HG02870 (cell line): ENCODE results near the gene WDR33.

Source experiments
- ATAC-seq: cut with Tn5 transposase; IDR thresholded peaks from one replicate; pipeline ENCODE4 v1.9.1; 2021; ENCODE audit warnings: mild to moderate bottlenecking, moderate library complexity; ENCODE audit not compliant: unreplicated experiment

The WDR33 gene

DNA sequence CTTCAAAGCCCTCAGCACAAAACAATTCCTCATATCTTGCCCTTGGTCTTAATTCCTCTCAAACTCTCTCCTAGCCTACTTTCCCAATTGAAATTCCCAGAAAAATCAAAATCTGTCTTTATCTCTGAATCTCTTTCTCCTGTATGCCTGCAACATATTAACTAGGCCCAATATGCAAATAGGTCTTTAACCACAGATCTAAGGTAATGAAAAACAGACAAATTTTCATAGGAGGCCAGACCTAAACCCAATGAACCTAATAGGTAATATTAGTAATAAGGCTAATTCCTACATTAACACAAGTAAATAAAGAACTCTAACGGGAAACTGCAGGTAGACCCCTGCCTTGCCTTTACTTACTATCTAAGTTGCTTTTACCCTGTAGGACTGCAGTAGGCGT, 41.4 kb downstream of the WDR33 start:
- ATAC-seq = no peak

- no peak for ATAC-seq
Observed at GRCh38 chr2:127768775-127769479, 42.0 kb downstream of the WDR33 start.

GRCh38 chr2:127763776-127764175, 47.2 kb downstream of the WDR33 start:
- no peak for ATAC-seq

GRCh38 chr2:127762846-127763245, 48.1 kb downstream of the WDR33 start:
- ATAC-seq = no peak

- ATAC-seq = no peak
Observed at GRCh38 chr2:127762441-127762840, 48.5 kb downstream of the WDR33 start.

DNA sequence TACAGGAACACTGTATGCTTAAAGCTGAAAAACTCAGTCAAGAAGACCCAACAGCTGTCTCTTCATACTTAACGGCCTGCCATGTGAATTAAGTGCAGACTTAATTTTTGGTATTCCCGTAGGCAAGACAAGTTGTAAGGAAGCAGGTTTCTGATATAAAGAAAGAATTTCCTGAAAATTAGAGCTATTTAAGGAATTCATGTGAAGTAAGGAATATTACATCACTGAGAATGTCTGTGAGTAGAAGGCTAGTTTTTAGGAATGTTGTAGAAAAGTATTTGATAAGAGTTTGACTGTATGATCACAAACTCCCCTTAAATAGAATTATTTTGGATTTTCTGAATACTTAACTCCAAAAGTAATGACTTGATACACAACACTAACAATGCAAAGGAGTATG, 51.0 kb downstream of the WDR33 start:
- ATAC-seq = no peak

DNA sequence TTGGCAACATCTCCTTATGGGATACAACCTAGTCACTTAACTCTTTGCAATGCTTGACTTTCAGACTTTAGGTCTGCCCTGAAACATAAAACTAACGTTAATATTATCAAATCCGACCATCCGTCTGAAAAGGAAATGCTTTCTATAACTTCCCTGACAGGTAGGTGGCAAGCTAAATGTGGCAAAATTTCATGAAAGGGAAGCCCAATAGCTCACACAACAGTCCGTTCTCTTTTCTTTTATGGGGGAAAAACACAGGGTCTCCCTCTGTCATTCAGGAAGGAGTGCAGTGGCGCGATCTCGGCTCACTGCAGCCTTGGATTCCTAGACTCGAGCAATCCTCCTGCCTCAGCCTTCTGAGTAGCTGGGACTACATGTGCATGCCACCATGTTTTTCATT, 56.8 kb downstream of the WDR33 start:
- no peak for ATAC-seq

DNA sequence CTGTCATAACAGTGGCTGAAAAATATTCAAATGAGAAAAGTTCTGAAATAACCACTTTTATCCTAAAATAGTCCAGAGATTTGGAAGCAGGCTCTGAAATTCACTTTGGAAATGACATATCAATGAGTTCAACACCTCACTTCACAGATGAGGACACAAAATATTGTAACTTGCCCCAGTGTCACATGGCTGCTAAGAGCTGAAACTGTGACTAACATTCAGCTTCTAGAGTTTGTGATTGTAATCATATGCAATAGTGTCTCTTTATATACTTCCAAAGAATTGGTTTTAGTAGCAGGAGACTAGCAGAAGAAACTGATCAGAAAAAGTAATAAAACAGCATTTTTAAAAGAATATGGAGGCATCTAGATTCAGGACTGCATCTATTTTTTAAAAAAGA, 57.6 kb downstream of the WDR33 start:
- ATAC-seq = no peak

GRCh38 chr2:127749537-127749936, 61.4 kb downstream of the WDR33 start:
- ATAC-seq = peak; percentile 97

GRCh38 chr2:127747621-127748020, 63.4 kb downstream of the WDR33 start:
- ATAC-seq = no peak

- ATAC-seq = peak; percentile 51
Observed at GRCh38 chr2:127743477-127744026, 67.4 kb downstream of the WDR33 start.

GRCh38 chr2:127740665-127741288, 70.2 kb downstream of the WDR33 start:
- no peak for ATAC-seq

DNA sequence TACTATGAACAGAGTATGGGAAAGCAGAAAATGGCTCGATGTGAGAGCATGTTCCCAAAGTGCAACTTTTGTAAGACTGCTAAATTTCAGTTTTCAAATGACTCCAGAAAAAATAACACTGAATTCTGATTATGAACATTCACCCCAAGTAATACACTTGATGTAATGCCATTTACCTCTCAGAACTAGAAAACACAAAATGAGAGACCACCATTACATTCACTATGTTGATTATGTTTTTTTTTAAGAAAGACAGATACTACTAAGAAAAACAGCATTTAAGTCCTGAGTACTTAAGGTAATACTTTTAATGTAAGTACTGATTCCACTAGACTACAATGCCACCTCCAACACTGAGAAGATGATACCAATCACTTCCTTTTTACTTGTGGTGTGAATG, 71.2 kb downstream of the WDR33 start:
- no peak for ATAC-seq

- no peak for ATAC-seq
Observed at GRCh38 chr2:127737892-127738291, 73.1 kb downstream of the WDR33 start.

DNA sequence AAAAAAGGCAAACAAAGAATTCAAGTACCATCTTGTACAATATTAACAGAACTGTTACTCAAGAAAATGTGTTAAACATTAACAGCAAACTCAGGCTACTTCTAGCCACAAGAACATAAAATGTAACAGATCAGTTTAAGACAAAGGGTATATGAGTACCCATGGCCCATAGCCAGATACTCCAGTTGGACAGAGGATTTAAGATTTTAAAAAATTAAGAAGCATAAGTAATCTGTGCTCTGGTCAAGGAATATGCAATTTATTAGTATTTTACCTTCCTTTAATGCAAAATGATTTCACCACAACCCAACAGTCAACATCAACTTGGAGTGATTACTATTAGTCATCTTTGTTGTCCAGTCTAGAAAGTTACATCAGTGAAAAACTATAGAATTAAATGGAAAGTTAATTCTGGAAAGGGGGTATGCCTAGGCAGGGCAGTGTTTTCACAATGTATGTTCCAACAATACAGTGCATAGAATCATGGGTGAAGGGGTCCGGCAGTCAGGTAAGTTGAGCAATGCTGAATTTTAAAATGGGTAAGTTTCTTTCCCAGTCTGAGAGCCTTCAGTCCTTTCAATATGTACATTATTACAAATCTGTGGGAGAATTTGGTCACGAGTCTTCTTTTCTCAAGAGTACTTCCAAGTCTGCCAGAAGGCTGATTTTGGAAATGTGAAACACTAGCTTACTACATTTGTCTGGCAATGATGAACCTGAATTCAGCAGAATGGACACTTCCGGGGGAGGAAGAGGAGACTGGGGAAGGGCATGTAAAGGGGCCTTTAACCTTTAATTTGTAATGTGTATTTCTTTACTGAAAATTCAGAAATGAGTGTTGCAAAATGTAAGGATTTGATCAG, 75.2 kb downstream of the WDR33 start:
- no peak for ATAC-seq

GRCh38 chr2:127735044-127735443, 75.9 kb downstream of the WDR33 start:
- no peak for ATAC-seq

DNA sequence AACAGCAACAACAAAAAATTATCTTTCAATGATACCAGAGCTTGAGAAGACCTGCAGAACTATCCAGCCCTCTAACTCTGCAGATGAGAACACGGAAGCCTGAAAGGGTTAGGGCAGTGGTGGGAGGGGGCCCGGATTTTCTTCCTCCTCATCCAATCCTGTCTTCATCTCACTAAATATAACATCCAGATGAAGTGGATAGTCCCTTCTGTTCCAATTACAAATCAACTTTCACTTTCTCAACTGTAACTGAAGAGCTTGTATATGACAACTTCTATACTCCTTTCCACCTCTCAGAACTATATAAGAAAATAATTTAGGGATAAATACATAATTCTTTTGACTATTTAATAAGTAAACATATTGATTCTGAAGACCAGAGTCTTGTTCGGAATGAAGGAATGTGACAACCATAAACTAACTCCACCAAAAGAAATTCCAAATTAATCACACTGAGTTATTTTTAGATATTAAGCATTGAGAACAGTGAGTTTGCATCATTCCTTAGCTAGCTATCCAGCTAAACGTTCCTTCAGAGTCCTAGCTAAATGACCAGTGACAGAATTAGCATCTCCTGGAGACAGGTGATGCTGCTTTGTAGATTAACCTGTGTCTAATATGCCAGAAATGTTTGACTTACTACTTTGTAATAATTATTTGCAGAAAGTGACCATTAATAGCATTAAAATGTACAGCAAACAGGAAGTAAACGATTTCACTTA, 77.0 kb downstream of the WDR33 start:
- ATAC-seq = no peak

GRCh38 chr2:127733113-127733815, 77.7 kb downstream of the WDR33 start:
- ATAC-seq = no peak

DNA sequence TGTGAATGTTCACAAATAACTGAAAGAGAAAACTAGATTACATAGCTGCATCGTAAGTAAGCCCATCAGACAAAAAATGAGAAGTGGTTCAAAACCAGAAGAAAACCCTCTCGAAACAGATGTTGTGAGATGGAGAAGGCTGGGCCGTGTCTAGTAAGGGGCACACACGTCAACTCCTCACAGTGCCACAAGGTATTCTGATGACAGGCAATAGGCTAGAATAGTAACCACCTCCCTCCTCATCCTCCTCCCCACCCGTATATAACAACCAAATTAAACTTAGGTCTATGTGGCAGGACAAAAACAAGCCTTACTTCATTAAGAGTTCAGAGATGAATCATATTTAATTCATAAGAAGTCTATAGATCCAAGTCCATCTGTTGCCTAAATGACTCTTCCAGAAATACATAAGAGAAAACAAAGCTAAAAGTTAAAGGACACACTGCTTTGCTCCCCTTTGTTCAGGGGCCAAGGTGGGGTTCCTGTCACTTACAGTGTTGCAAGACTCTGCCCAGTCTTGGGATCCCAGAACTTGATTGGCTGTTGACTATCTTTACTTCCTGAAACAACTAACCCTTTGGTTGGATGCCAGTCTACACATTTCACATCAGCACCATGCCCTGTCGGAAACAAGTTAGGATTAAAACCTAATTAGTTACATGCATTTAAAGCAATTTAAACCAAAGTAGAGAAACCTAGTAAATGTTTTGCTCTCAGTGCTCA, 84.7 kb downstream of the WDR33 start:
- peak; percentile 50 for ATAC-seq

DNA sequence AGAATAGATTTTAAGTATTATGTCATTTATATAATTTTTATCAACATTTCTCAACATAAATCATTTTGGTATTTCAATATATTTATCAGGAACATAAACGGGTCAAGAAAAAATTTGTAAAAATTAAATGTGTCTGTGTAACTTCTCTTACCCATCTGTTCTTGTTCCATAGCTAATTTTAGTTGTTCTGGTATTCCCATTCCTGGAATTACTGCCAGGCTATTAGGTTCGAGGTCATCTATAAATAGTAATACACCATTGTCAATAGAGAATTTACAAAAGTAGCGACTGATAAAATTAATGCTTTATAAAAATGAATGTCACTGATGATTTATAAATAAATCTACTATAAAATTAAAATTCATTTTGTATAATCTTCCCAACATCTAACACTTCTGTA, 88.2 kb downstream of the WDR33 start:
- no peak for ATAC-seq
